ENCODE data around the gene RPL36A.

- TF ChIP-seq RAD21 (IDR thresholded peaks at IDR 0.05; ENCODE audit: low read length) (no peak), GATA2 (CRISPR knock-in tag; IDR thresholded peaks at IDR 0.05) (peak; percentile 30; the same call in 1 of the 2 replicates), GABPA (IDR thresholded peaks at IDR 0.05; ENCODE audit: low read depth) (no peak)
These were observed 28.1 kb upstream of the RPL36A start for GRCh38 chrX:101362757-101363156.

Data from SK-N-SH (cell line).